GM10847 (cell line): ENCODE results near the gene CFAP299.

Experiments
- POLR2A ChIP-seq: IDR thresholded peaks from 2 replicates; pipeline ENCODE4 v1.6.1; 2011; ENCODE audit not compliant: insufficient read length; ENCODE audit errors: extremely low read depth

Gene CFAP299

GRCh38 chr4:80498725-80499124 is 163.2 kb downstream of the CFAP299 start:
- no peak for TF ChIP-seq POLR2A

- TF ChIP-seq POLR2A = no peak
Observed at GRCh38 chr4:80500613-80501012, 165.1 kb downstream of the CFAP299 start.

- TF ChIP-seq POLR2A = no peak
Observed at GRCh38 chr4:80507077-80507476, 171.5 kb downstream of the CFAP299 start.

- TF ChIP-seq POLR2A = no peak
Observed at GRCh38 chr4:80507507-80507906, 172.0 kb downstream of the CFAP299 start.

GRCh38 chr4:80515496-80515895 is 180.0 kb downstream of the CFAP299 start:
- TF ChIP-seq POLR2A = no peak

- TF ChIP-seq POLR2A = no peak
Observed at GRCh38 chr4:80521438-80521837, 185.9 kb downstream of the CFAP299 start.

GRCh38 chr4:80526697-80527096 is 191.2 kb downstream of the CFAP299 start:
- TF ChIP-seq POLR2A = no peak

- TF ChIP-seq POLR2A = no peak
Observed at GRCh38 chr4:80529026-80529425, 193.5 kb downstream of the CFAP299 start.

- no peak for TF ChIP-seq POLR2A
Observed at GRCh38 chr4:80532674-80533333, 197.3 kb downstream of the CFAP299 start.

GRCh38 chr4:80535551-80535950 is 200.0 kb downstream of the CFAP299 start:
- TF ChIP-seq POLR2A = no peak

- no peak for TF ChIP-seq POLR2A
Observed at GRCh38 chr4:80538276-80538926, 202.9 kb downstream of the CFAP299 start.

- TF ChIP-seq POLR2A = no peak
Observed at GRCh38 chr4:80539190-80539589, 203.7 kb downstream of the CFAP299 start.

- TF ChIP-seq POLR2A = no peak
Observed at GRCh38 chr4:80540349-80540748, 204.8 kb downstream of the CFAP299 start.

GRCh38 chr4:80540785-80541469 is 205.4 kb downstream of the CFAP299 start:
- no peak for TF ChIP-seq POLR2A

- no peak for TF ChIP-seq POLR2A
Observed at GRCh38 chr4:80542747-80543146, 207.2 kb downstream of the CFAP299 start.

GRCh38 chr4:80560337-80560736 is 224.8 kb downstream of the CFAP299 start:
- no peak for TF ChIP-seq POLR2A
